IPS-18a (cell line): ENCODE data around the gene FOXN1.
"Not testable (repeated sequence)": the region's sequence is repeated elsewhere in the genome, so short reads cannot be mapped to it uniquely, and the experiment has no call there.

ENCODE experiments used
- H3K27ac ChIP-seq: one replicate; pipeline ENCODE4 v1.5.1; 2013; ENCODE audit warnings: low read length
- H3K27me3 ChIP-seq: one replicate; pipeline ENCODE4 v1.6.1; 2013; ENCODE audit warnings: mild to moderate bottlenecking, low read length; ENCODE audit not compliant: control insufficient read depth, insufficient read depth
- H3K36me3 ChIP-seq: one replicate; pipeline ENCODE4 v1.6.1; 2013; ENCODE audit warnings: low read depth, low read length; ENCODE audit not compliant: control insufficient read depth
- H3K4me1 ChIP-seq: one replicate; pipeline ENCODE4 v1.6.1; 2013; ENCODE audit warnings: low read depth, low read length; ENCODE audit not compliant: control insufficient read depth
- H3K4me3 ChIP-seq: one replicate; pipeline ENCODE4 v1.5.1; 2013; ENCODE audit warnings: low read length
- H3K9ac ChIP-seq: one replicate; pipeline ENCODE4 v1.6.1; 2013; ENCODE audit warnings: mild to moderate bottlenecking, low read length, moderate library complexity
- H3K9me3 ChIP-seq: one replicate; pipeline ENCODE4 v1.6.1; 2013; ENCODE audit warnings: low read depth, low read length; ENCODE audit not compliant: control insufficient read depth

Gene FOXN1

DNA sequence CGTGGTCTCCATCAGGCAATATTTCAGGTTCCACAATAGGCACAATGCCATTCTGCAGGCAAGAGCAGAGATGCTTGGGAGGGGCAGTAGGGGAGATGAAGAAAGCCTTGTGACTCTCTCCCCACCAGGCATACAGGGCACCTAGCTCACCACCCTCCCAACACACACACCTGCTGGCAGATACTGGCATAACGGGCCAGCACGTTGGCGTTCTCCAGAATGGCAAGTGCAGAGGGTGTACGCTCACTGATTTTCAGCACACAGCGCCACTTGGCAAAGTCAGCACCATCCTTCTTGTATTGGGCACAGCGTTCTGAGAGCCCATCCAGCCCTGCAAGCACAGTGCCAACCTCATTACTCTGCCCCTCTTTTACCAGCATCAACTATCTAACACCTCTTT is 68.4 kb downstream of the FOXN1 start:
- H3K4me1 ChIP-seq, result peaks cover 8% of the 10 kb centered on the region
- H3K36me3 ChIP-seq, result peaks cover 24% of the 10 kb centered on the region

DNA sequence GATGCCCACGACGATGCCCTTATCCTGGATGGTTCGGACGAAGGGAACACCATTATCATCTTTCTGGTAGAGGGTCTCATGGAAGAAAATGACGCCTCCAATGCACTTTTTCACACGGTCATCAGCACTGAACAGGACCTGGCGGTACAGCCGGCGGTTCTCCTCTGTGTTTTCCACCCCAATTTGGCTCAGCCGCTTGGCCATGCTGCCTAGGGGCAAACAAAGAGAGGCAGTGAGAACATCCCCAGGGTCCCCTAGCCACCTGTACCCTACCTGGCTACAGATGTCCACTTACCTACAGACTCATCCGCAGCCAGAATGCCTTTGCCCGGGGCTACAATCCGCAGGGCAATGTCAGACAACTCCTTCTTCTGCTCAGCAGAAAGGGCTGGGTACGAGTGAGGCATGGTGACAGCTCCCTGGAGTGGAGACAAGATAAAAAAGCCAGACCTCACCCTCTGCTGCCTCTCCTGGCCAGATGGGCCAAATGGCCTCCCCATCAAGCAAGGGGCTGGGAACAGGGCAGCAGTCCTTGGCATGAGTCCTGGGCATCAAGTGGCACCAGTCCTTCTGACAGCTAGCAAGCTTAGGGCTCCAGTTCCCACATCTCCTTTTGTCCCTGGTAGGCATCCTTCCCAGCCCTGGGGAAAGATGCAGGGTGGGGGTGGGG is 69.1 kb downstream of the FOXN1 start:
- peaks cover 8% of the 10 kb centered on the region for H3K4me1 ChIP-seq
- H3K27me3 ChIP-seq, result peaks cover 16% of the 10 kb centered on the region
- no peak overlapping the region for H3K27ac ChIP-seq
- no peaks in the 10 kb centered on the region for H3K9me3 ChIP-seq
- no peak overlapping the region for H3K9ac ChIP-seq
- no peak overlapping the region for H3K4me3 ChIP-seq
- peaks cover 32% of the 10 kb centered on the region for H3K36me3 ChIP-seq

More for the DNA sequence above, 68.4 kb downstream of the FOXN1 start:
- Histone ChIP-seq H3K4me3 (no peak overlapping the region), H3K9me3 (no peaks in the 10 kb centered on the region), H3K27me3 (peaks cover 16% of the 10 kb centered on the region), H3K27ac (no peak overlapping the region), H3K9ac (no peak overlapping the region)

DNA sequence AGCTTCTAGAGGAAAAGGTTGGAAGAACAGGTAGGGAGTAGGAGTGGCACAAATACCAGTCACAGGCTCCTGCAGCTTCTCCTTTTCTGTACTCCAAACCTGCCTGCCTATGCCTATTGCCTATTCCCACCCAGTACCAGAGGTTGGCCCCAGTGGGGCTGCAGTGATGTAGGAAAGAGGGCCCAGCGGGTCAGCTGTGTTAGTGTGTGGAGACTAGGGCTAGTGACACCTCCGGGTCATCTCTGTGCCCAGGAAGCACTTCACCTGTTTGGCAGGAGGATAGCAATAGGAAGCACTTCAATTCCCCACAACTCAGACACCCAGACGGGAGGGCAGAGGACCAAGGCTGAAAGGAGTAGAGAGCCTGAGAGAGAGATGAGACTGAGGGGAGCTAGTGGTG is 69.9 kb downstream of the FOXN1 start:
- H3K4me1 ChIP-seq, H3K9me3 ChIP-seq, H3K27ac ChIP-seq, H3K9ac ChIP-seq: not testable (repeated sequence)
- H3K4me3 ChIP-seq, result peak overlapping the region; percentile 25
- H3K27me3 ChIP-seq, result peaks cover 16% of the 10 kb centered on the region
- H3K36me3 ChIP-seq, result peaks cover 39% of the 10 kb centered on the region

DNA sequence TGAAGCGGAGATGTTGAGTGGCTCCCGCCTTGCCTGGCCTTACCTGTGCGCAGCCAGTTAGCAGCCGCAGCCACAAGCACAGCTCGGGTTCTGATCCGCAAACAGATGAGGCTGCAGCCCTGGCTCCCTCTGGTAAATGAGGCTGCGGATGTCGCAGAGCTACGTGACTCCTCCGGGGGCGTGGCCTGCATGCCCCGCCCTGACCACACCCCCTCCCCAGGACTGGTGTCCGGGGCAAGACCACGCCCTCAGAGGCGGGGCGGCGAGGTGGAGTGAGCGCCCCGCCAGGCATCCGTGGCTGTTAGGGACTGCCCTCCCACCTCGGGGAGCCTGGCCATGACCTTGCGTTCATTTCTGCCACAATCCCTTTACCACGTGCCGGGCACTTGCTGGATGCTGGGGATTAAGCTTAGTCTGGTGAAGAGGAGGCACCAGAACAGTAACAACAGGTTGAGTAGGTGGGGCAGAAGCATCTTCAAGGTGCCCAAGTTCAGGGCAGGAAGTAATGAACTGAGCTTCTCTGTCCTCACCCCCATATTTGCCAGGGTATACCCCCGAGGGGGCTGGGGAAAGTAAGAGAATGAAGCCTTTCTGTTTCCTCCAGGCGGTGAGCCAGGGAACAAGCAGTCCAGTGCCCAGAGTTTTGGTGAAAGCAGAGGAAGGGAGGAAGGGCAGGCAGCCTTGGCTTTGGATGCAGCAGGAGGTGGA is 70.8 kb downstream of the FOXN1 start, which contains the start of gene ALDOC:
TSS of gene ALDOC (minus strand) at position 138 of the 708 bp plus-strand sequence. CDS start 1,363 bp downstream, outside the sequence.
- Histone ChIP-seq H3K9ac (no peak within 1 kb of the TSS), H3K36me3 (peaks cover 43% of the 10 kb centered on the region), H3K27me3 (peaks cover 16% of the 10 kb centered on the region), H3K4me1 (peaks cover 8% of the 10 kb centered on the region), H3K9me3 (no peaks in the 10 kb centered on the region), H3K27ac (no peak within 1 kb of the TSS), H3K4me3 (peak within 1 kb of the TSS; percentile 46)

DNA sequence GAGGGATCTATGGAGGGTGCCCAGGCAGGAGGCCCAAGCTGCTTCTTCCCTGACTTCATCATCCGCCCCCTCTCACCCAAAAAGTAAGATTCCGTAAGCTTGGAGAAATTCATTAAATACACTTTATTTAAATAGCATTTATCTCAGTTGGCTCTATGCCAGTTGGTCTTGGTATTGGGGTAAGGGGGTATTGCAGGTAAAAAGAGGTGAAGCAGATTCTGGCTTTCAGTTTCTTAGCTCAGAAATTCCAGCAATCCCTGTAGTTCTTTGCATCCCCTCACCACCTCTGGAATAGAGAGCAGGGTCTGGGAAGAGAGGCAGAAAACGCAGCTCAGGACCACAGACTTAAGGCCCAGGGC is 71.3 kb downstream of the FOXN1 start:
- Histone ChIP-seq H3K4me1 (peaks cover 8% of the 10 kb centered on the region), H3K27ac (no peak overlapping the region), H3K9me3 (no peaks in the 10 kb centered on the region), H3K4me3 (no peak overlapping the region), H3K36me3 (peaks cover 48% of the 10 kb centered on the region), H3K9ac (no peak overlapping the region), H3K27me3 (peaks cover 11% of the 10 kb centered on the region)

DNA sequence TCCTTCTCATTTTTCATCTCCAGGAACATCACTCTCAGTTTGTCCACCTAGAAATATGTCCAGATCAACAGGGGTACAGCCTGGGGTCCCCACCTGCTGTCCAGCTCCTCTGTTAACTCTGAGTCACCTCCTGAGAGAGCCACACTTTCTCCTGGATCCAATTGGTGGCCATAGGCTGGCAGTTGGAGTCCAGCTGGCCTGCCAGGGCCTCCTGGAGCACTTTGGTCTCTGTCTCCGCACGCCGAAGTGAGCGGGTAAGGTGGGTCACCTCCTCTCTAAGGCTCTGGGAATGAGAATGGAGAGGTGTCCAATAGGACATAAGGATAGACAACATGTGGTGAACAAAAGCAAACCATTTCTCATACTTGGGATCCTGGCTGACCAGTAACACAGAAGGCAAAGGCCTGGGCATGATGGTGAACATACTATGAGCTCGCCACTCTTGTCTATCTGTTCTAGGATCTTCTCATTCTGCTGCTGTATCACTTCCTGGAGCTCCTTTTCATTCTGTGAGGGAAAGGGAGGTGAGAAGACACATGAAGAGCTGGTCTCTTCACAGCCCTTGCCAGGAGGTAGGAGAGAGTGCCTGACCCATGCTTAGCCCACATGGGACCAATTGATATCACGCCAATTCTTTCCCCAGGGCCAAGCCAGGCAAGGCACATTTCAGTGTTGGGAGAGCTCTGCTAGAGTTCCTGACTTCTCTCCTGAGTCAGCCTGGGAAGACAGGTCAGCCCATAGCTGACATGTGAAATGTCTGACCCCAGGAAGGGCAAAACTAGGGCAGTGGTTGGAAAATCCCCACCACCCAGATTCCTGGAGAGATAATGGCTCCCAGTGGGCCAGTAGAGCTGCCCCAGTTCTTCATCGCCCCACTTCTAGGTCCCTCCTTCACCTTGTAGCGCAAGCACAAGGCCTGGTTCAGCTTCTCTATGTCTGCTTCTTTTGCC is 72.4 kb downstream of the FOXN1 start:
- no peak overlapping the region for H3K27ac ChIP-seq
- H3K36me3 ChIP-seq, result peaks cover 59% of the 10 kb centered on the region
- H3K4me3 ChIP-seq, result no peak overlapping the region
- H3K9me3 ChIP-seq, result no peaks in the 10 kb centered on the region
- H3K4me1 ChIP-seq, result peaks cover 8% of the 10 kb centered on the region
- no peak overlapping the region for H3K9ac ChIP-seq
- peaks cover 7% of the 10 kb centered on the region for H3K27me3 ChIP-seq

DNA sequence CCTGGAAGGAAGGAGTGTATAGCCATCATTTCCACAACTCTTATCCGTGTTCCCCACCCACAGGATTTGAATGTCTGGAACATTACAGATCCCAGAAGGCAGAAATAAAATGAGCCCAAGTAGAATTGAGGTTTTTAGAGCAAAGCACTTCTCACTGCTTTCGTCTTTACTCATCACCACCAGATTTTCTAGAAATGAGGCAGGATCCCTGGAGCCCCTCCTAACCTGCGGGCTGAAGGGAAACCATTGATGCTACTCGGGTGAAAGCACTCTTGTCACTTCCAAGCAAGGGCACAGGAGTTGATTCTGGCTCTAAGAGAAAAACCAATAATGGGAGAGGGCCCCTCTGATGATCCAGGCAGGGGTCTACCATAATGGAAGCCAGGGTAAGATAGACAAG is 73.4 kb downstream of the FOXN1 start:
- Histone ChIP-seq H3K9me3 (no peaks in the 10 kb centered on the region), H3K4me3 (no peak overlapping the region), H3K9ac (no peak overlapping the region), H3K36me3 (peaks cover 69% of the 10 kb centered on the region), H3K27ac (no peak overlapping the region), H3K4me1 (peaks cover 8% of the 10 kb centered on the region), H3K27me3 (peaks cover 7% of the 10 kb centered on the region)

DNA sequence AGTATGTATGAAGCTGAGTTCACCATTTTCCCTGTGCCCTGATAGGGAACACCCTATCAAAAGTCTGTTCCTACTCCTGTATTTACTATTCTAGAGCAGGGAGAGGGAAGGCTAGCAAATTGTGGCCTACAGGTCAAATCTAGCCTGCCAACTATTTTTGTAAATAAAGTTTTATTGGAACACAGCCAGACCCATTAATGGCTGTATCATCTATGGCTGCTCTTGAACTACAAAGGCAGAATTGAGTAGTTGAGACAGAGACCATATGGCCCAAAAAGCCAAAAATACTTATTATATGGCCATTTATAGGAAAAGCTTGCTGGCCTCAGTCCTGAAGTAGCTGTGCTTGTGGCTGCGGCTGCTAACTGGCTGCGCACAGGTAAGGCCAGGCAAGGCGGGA is 74.8 kb downstream of the FOXN1 start:
- Histone ChIP-seq H3K4me1 (peaks cover 8% of the 10 kb centered on the region), H3K4me3 (no peak overlapping the region), H3K9me3 (no peaks in the 10 kb centered on the region), H3K27me3 (peaks cover 2% of the 10 kb centered on the region), H3K36me3 (peaks cover 83% of the 10 kb centered on the region), H3K27ac (no peak overlapping the region), H3K9ac (no peak overlapping the region)

DNA sequence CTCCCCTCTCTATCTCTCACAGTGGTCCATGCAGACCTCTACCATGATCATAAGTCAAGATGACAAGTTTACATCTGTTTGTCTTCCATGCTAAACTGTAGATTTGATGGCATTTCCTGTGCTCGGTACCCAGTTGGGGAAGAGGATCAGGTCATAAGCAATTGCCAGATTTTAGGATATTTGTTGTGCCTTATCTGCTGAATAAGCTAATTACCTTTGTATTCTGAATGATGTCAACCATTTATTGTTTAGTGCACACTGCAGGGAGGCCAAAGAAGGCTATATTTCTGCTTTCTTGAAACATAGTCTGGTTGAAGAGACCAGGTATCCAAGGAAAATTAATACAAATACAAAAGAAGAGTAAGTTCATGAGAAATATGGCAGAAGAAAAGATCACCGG is 76.4 kb downstream of the FOXN1 start:
- no peaks in the 10 kb centered on the region for H3K27me3 ChIP-seq
- H3K27ac ChIP-seq, result no peak overlapping the region
- H3K9ac ChIP-seq, result no peak overlapping the region
- H3K4me1 ChIP-seq, result peaks cover 2% of the 10 kb centered on the region
- H3K36me3 ChIP-seq, result peaks cover 86% of the 10 kb centered on the region
- no peaks in the 10 kb centered on the region for H3K9me3 ChIP-seq
- no peak overlapping the region for H3K4me3 ChIP-seq

DNA sequence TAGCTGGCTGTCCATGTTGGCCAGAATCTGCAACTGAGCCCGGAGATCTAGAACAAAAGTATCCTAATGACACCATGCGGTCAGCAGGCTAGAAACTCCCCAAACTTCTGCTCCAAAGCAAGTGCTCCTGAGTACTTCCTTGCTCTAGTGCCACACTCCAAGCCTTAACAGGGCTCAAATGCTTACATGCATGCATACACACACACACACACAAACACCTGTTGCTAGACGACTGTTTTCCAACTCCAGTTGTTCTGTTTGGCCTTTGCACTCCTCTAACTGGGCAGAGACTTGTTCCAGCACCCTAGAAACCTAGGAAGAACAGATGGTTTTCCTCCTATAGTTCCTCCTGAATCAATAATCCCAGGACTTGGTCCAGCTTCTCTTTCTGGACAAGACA is 78.3 kb downstream of the FOXN1 start:
- Histone ChIP-seq H3K27me3 (no peaks in the 10 kb centered on the region), H3K9me3 (no peaks in the 10 kb centered on the region), H3K4me3 (no peak overlapping the region), H3K36me3 (peaks cover 80% of the 10 kb centered on the region), H3K27ac (no peak overlapping the region), H3K4me1 (no peaks in the 10 kb centered on the region), H3K9ac (no peak overlapping the region)

DNA sequence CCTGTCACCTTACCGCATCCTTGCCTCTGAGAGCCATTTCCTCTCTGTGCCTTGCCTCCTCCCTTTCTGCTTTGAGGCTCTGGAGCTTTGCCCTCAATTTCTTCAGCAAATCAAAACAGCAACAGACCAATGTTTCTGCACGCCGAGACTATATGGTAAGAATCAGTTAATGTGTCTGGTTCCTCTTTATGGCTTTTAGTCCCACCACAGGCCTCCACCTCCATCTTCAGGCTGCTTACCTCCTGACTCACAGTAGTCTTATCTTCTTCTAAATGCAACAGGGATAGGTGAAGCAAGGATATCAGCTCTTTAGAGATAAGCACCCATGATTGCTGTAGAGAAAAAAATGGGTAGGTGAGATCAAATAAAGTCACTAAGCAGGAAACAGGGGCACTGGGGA is 79.7 kb downstream of the FOXN1 start:
- Histone ChIP-seq H3K27ac (no peak overlapping the region), H3K4me3 (no peak overlapping the region), H3K9ac (no peak overlapping the region), H3K27me3 (no peaks in the 10 kb centered on the region), H3K4me1 (no peaks in the 10 kb centered on the region), H3K36me3 (peaks cover 77% of the 10 kb centered on the region), H3K9me3 (no peaks in the 10 kb centered on the region)
